ENCODE data around the gene TOMM22.
"Not testable (repeated sequence)": the region's sequence is repeated elsewhere in the genome, so short reads cannot be mapped to it uniquely, and the experiment has no call there.

The TOMM22 gene

GRCh38 chr22:38681582-38682335 is at the start of gene TOMM22:
Gene TOMM22, plus strand, starts transcription at chr22:38681957. Its CDS starts 22 bp downstream, at chr22:38681979.
- peak; percentile 76 to 87 for DNase-seq

DNA sequence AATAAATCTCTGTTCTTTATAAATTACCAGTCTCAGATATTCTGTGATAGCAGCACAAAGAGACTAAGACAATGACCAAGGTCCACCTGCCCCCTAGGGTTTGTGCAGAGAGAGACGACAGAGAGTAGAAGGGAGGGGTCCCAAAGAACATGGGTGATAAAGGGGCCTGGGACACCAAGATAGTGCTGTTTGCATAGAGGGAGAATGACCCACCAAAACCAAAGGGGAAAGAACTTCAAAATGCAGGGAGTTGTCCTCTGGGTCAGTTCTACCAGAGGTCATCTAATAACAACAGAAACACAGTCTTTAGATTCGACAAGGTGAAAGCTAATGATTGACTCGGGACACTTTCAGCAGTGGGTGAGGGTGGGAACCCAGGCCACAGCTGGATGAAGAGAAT is 49.2 kb upstream of the TOMM22 start:
- no peak for DNase-seq

- no peak for DNase-seq
Observed at GRCh38 chr22:38638216-38638615, 43.5 kb upstream of the TOMM22 start.

GRCh38 chr22:38638728-38639127 is 43.0 kb upstream of the TOMM22 start:
- no peak for DNase-seq

DNA sequence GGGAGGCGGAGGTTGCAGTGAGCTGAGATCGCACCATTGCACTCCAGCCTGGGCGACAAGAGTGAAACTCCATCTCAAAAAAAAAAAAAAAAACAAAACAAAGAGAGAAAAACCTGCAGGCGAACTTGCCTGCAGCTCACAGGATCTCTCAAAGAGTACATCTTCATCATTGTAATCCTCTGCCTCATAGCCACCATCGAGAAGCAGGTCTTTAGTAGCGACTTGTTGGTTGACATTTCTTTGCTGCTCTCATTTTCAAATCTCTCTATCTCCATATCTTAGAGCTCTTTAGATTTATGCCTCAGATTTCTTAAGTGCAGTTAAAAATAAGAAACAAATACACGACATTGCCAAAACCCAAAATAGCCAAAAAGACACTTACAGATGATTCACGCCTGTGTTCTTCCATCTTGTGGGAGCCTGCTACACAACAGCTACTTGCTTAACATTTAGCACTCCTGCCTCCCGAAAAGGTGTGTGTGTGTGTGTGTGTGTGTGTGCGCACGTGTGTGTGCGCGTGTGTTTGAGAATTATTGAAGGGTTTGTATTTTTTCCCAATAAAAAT is 40.2 kb upstream of the TOMM22 start:
- no peak for DNase-seq

GRCh38 chr22:38644245-38644644 is 37.5 kb upstream of the TOMM22 start:
- not testable (repeated sequence) for DNase-seq

DNA sequence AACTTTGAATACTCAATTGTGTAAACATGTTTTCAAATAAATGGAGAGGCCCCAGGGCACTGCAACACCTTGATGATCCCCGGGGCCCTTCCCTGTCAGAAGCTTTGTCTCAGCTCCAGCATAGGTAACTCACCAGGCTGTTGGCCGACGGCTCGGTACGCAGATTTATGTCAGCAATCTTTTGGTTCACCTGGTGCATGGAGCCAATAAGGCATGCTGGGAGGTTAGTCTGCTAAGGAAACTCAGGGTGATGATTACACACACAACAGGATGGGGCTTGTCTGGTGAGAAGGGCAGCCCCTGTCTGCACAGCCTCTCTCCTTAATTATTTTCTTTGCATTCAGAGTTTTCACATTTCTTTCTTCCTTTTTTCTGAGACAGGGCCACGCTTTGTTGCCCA is 36.3 kb upstream of the TOMM22 start:
- DNase-seq, result no peak

GRCh38 chr22:38649841-38650522 is 31.8 kb upstream of the TOMM22 start:
- DNase-seq, result no peak

- DNase-seq, result no peak
Observed at GRCh38 chr22:38652859-38653258, 28.9 kb upstream of the TOMM22 start.

DNA sequence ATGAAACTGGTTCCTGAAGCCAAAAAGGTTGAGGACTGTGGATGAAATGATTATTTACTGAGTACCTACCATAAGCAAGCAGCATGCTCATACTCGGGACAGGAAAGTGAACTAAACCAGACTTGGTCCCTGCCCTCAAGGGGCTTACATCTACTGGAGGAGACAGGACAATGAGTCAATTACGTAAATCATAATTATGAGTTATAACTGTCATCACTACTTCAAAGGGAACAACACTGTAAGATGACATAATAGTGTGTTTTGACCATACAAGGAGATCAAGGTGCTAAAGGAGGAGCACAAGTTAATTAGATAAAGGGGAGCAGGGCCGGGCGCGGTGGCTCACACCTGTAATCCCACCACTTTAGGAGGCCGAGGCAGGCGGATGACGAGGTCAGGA is 28.0 kb upstream of the TOMM22 start:
- DNase-seq, result no peak

DNA sequence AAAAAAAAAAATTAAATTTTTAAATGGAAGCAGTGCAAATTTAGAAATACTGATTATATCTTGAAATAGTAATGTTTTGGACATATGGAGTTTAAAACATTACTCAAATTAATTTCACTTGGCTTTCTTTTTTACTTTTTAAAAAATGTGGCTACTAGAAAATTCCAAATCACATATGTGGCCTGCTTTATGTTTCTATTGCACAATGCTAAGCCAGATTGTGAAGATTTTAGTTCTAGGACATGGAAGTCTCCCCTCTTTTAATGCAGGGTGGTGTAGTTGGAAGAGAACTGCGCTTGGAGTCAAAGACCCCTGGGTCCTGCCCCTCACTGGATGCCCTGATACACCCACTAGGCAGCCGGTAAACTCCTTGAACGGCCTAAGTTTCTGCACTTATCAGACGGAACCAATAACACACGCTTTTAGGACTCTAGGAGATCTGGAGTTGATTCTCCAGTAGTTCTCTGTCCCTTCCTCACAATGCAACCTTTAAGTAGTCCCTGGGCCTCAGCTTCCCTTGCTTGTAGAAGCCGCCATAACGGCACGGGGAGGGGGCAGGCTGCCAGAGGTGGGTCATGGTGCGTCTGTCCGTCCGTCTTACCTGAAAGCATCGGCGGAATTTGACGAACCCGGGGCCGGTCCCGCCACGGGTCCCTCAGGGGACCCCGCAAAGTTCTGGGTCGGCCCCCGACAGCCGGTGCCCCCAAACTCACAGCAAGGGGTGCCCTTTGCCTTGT is 26.1 kb upstream of the TOMM22 start:
- DNase-seq, result no peak

DNA sequence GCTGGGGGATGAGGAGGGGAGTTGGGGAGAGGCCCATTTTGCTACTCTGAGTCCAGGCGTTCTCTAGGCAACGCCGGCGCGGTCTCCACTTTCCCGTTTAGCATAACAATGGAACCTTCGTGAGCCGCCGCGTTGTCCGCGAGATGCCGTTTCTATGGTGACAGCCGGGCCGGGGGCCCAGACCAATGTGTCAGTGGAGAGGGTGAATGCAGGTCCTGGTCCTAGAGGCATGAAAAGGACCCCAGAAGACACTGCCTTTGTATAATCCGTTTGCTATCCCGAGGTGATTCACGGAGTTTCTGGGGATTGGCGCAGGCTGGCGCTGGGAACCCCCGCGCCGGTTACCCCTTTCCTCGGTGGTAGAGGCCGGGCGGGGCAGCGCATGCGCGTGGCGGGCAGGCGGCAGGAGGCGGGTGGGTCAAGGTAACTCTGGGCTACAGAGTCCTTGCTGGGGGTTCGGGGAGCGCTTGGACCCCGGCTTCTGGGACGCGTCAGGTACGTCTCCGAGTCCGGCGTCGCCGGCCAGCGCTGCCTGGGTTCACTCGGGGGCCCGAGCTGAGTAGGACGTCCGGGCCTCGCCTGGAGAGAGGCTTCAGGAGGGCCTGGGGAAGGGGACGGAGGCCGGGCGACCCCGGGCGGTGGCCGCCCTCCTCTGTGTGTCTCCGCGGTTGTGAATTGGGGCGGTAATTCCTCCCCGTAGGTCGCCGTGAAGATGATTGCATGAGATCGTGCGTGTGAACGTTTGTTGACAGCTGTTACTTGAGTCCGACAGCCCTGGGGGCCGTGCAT is 25.3 kb upstream of the TOMM22 start, which contains the start of the genes CBY1 and FAM227A:
TSS of gene CBY1 (plus strand) at position 383 of the 789 bp plus-strand sequence. CDS start 11,417 bp downstream, outside the sequence.
TSS of gene FAM227A (minus strand) at position 137 of the 789 bp plus-strand sequence. CDS start 6,224 bp downstream, outside the sequence.
- DNase-seq, result peak; percentile 87 to 90

DNA sequence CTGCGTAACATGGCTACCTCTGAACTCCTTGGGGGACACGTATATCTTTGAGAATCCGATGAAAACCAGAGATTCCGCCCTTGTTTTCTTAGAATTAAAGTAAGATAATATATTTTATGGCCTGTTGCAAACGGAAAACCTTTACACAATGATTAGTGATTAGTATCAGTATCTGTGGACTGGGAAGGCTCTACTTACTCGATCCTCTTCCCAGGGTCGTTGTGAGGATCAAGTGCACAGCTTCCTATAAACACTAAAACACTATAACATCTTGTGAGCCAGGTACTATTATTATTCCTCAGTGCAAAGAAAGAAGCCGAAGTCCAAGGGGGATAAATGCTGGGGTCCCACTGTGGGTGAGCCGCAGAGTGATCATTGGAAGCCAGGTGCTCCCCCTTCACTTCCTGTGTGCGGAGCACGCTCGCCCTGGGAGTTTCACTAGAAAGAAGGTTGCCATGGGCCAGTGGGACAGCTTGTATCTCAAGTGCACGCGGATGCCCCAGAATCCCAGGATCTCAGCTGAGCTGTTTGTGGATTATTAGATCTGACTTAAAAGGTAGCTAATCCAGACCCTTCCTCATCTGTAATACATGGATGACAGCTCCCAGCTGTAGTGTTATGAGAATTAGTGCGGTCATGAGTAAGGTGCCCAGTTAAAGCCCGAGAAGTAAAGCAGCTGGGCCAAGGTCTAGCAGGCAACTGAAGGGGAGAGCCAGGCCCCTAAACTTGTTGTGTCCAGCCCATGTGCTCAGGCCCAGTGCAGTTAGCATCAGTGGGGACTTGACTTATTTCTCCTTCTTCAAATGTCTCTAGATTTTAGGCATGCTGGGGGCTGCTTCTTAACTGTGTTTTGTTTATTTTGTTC is 24.5 kb upstream of the TOMM22 start:
- peak; percentile 49 to 77 for DNase-seq

DNA sequence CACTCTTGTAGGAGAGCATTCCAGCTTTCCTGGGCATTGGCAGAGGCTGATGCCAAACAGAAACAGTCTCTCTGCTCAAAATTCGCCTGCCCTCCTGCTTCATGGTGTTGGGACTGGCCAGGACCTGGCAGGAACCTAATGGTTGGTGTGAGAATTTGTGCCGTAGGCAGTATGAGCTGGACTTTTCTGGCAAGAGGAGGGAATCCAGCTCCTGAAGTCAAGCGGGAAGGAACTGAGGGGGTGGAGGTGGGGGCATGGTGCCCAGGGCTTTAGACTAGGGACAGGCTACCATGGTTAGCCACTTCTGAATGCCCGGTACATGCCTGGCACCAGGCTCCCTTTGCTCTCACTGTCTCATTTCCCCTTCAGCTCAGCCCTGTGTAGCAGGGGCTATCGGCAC is 6.9 kb upstream of the TOMM22 start:
- no peak for DNase-seq

GRCh38 chr22:38675833-38676232 is 5.9 kb upstream of the TOMM22 start:
- no peak for DNase-seq

- DNase-seq, result no peak
Observed at GRCh38 chr22:38684895-38685294, 3.1 kb downstream of the TOMM22 start.

GRCh38 chr22:38685761-38686160 is 4.0 kb downstream of the TOMM22 start:
- DNase-seq, result no peak

DNA sequence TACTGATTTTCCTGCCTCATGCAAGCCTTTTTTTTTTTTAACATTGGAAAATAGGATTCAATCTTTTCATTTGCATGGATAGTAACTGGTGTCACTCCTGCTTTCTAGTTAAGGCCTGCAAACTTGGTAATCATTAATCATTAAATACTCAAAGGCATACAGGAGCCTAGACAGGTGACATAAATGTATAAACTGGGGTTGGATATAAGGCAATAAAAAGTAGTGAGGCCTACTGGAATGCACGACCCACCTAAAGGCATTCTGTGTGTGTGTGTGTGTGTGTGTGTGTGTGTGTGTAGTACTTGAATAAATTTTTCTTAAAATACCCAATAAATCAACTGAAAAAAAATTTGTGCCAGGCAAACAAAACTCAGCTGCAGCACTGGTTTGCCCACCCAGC is 7.9 kb downstream of the TOMM22 start:
- no peak for DNase-seq

- no peak for DNase-seq
Observed at GRCh38 chr22:38694049-38694448, 12.3 kb downstream of the TOMM22 start.

GRCh38 chr22:38694940-38695339 is 13.2 kb downstream of the TOMM22 start:
- DNase-seq, result no peak
